PC-3 (cell line): Measurements from ENCODE around the gene SCAI. TPM values are rescaled to one million over a fixed set of nuclear protein-coding genes. Genes with fewer than 3 reads are reported as not detected.

ENCODE experiments used
- ATAC-seq: fragments of 200-7000 bp; cut with Tn5 transposase; 2 replicates; pipeline ENCODE4 v1.9.1; 2020; ENCODE audit warnings: mild to moderate bottlenecking, moderate library complexity
- BruUV-seq: library from RNA; stranded (reverse); fragments of 400-500 nt; replicated peaks from 2 replicates; lab custom pipeline; 2021; lab: Mats Ljungman, UMichigan
- CTCF ChIA-PET: fragments of 300-600 bp; sonication (Branson Sonifier 250); formaldehyde crosslinking; loops from one replicate; lab custom pipeline; 2022; ENCODE audit warnings: antibody characterized with exemption; lab: Charles Lee
- POLR2A ChIA-PET: fragments of 300-600 bp; sonication (Branson Sonifier 250); formaldehyde crosslinking; loops from one replicate; lab custom pipeline; 2022; ENCODE audit warnings: antibody characterized with exemption; ENCODE audit not compliant: unreplicated experiment; lab: Charles Lee
- DNase-seq: peaks from one replicate; pipeline ENCODE4 v3.0.0-alpha.2; 2015
- H2AFZ ChIP-seq: fragments of 300-600 bp; sonication (generic); 2 replicates; pipeline ENCODE4 v1.6.0; 2016; ENCODE audit warnings: antibody characterized with exemption, low read length
- H3F3A ChIP-seq: fragments of 300-600 bp; sonication (generic); one replicate; pipeline ENCODE4 v1.6.0; 2017; ENCODE audit warnings: antibody characterized with exemption, low read length, control low read depth, mild to moderate bottlenecking; ENCODE audit not compliant: unreplicated experiment
- H3K27ac ChIP-seq: fragments of 300-600 bp; sonication (generic); 2 replicates; pipeline ENCODE4 v1.5.1; 2016; ENCODE audit warnings: mild to moderate bottlenecking, low read length
- H3K27me3 ChIP-seq: fragments of 300-600 bp; sonication (generic); 2 replicates; pipeline ENCODE4 v1.6.1; 2016; ENCODE audit warnings: low read length, mixed read lengths
- H3K36me3 ChIP-seq: fragments of 300-600 bp; sonication (generic); 2 replicates; pipeline ENCODE4 v1.6.1; 2016; ENCODE audit warnings: low read depth, mixed run types, low read length, mixed read lengths
- H3K4me1 ChIP-seq: fragments of 300-600 bp; sonication (generic); 2 replicates; pipeline ENCODE4 v1.5.1; 2016; ENCODE audit warnings: low read length; ENCODE audit not compliant: insufficient read depth
- H3K4me2 ChIP-seq: fragments of 300-600 bp; sonication (generic); 2 replicates; pipeline ENCODE4 v1.6.0; 2016; ENCODE audit warnings: low read length
- H3K4me3 ChIP-seq: fragments of 300-600 bp; sonication (generic); 2 replicates; pipeline ENCODE4 v1.5.1; 2016; ENCODE audit warnings: mild to moderate bottlenecking, low read length, mixed read lengths
- H3K79me2 ChIP-seq: fragments of 300-600 bp; sonication (generic); 2 replicates; pipeline ENCODE4 v1.6.1; 2017; ENCODE audit warnings: low read length, mixed read lengths
- H3K9ac ChIP-seq: fragments of 300-600 bp; sonication (generic); 2 replicates; pipeline ENCODE4 v1.6.0; 2016; ENCODE audit warnings: mild to moderate bottlenecking, low read length
- H3K9me2 ChIP-seq: fragments of 300-600 bp; sonication (generic); replicated peaks from 2 replicates; pipeline ENCODE4 v1.6.1; 2016; ENCODE audit warnings: mixed run types, low read length, mixed read lengths
- H3K9me3 ChIP-seq: fragments of 300-600 bp; sonication (generic); 2 replicates; pipeline ENCODE4 v1.6.1; 2016; ENCODE audit warnings: low read length, mixed read lengths
- H4K20me1 ChIP-seq: fragments of 300-600 bp; sonication (generic); 2 replicates; pipeline ENCODE4 v1.6.1; 2016; ENCODE audit warnings: low read length, mixed read lengths
- EZH2 ChIP-seq: fragments of 300-600 bp; sonication (generic); IDR thresholded peaks from one replicate; pipeline ENCODE4 v1.6.1; 2017; ENCODE audit warnings: antibody characterized with exemption, mild to moderate bottlenecking, low read length; ENCODE audit not compliant: unreplicated experiment
- EZH2phosphoT487 ChIP-seq: fragments of 300-600 bp; sonication (generic); IDR thresholded peaks from 2 replicates; pipeline ENCODE4 v1.6.1; 2018; ENCODE audit warnings: mild to moderate bottlenecking, antibody characterized with exemption, low read length, borderline replicate concordance
- intact Hi-C: fragments of 100-400 bp; cut with micrococcal nuclease; formaldehyde crosslinking; loops from 2 replicates; pipeline ENCODE4 v1.9.0; 2023
- total RNA-seq: library from RNA; depleted of rRNA; stranded (reverse); fragments of >200 nt; gene quantifications from 2 replicates; pipeline ENCODE4 v1.2.3, GENCODE V29; 2014
- TF ChIP-seq, protein P1 (sequence below): fragments of 300-600 bp; sonication (generic); conservative IDR thresholded peaks from 2 replicates; pipeline ENCODE4 v1.5.1; 2017; ENCODE audit warnings: antibody characterized with exemption, low read depth, mild to moderate bottlenecking, low read length

Gene SCAI
- total RNA-seq, 1 experiment from 2014 or later = 5.2 TPM

GRCh38 chr9:125100822-125101221, 42.5 kb downstream of the SCAI start:
- DNase-seq (no peak), ATAC-seq (no peak)
- Histone ChIP-seq H3K79me2 (no peaks in the 10 kb centered on the region), H3K27ac (no peak overlapping the region), H3K36me3 (no peaks in the 10 kb centered on the region), H3K9ac (no peak overlapping the region), H2AFZ (no peak overlapping the region), H3K9me2 (no peaks in the 10 kb centered on the region), H3K9me3 (no peaks in the 10 kb centered on the region), H3K4me3 (no peak overlapping the region), H3K27me3 (no peaks in the 10 kb centered on the region), H3F3A (no peaks in the 10 kb centered on the region), H4K20me1 (no peaks in the 10 kb centered on the region), H3K4me1 (no peaks in the 10 kb centered on the region), H3K4me2 (no peak overlapping the region)
- no peak for TF ChIP-seq EZH2phosphoT487
- POLR2A ChIA-PET = no interaction called here
- intact Hi-C loops = no loop called here
- no TSS peak for BruUV-seq
- CTCF ChIA-PET = no interaction called here

DNA sequence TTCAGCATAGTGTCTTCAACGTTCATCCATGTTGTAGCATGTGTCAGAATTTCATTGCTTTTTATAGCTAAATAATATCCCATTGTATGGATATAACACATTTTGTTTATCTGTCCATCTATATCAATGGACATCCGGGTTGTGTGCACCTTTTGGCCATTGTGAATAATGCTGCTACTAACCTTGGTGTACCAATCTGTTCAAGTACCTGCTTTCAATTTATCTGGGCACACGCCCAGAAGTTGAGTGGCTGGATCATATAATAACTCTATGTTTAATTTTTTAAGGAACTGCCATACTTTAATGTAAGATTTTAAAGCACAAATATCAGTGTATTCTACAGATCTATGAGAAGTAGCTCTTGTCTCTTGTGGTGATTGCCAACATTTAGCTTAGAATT, 43.5 kb downstream of the SCAI start:
- TF ChIP-seq, protein P1, sequence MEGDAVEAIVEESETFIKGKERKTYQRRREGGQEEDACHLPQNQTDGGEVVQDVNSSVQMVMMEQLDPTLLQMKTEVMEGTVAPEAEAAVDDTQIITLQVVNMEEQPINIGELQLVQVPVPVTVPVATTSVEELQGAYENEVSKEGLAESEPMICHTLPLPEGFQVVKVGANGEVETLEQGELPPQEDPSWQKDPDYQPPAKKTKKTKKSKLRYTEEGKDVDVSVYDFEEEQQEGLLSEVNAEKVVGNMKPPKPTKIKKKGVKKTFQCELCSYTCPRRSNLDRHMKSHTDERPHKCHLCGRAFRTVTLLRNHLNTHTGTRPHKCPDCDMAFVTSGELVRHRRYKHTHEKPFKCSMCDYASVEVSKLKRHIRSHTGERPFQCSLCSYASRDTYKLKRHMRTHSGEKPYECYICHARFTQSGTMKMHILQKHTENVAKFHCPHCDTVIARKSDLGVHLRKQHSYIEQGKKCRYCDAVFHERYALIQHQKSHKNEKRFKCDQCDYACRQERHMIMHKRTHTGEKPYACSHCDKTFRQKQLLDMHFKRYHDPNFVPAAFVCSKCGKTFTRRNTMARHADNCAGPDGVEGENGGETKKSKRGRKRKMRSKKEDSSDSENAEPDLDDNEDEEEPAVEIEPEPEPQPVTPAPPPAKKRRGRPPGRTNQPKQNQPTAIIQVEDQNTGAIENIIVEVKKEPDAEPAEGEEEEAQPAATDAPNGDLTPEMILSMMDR = no peak
- no peak for TF ChIP-seq EZH2phosphoT487
- no peak for TF ChIP-seq EZH2
- Histone ChIP-seq H2AFZ (no peak overlapping the region), H3K9me3 (no peaks in the 10 kb centered on the region), H3K27me3 (no peaks in the 10 kb centered on the region), H3K4me1 (no peaks in the 10 kb centered on the region), H3K36me3 (no peaks in the 10 kb centered on the region), H3K4me2 (no peak overlapping the region), H3K4me3 (no peak overlapping the region), H3K79me2 (no peaks in the 10 kb centered on the region), H4K20me1 (no peaks in the 10 kb centered on the region), H3F3A (no peaks in the 10 kb centered on the region), H3K27ac (no peak overlapping the region), H3K9ac (no peak overlapping the region), H3K9me2 (no peaks in the 10 kb centered on the region)
- intact Hi-C loops = no loop called here
- CTCF ChIA-PET = no interaction called here
- no TSS peak for BruUV-seq
- ATAC-seq (no peak), DNase-seq (no peak)
- POLR2A ChIA-PET = no interaction called here

DNA sequence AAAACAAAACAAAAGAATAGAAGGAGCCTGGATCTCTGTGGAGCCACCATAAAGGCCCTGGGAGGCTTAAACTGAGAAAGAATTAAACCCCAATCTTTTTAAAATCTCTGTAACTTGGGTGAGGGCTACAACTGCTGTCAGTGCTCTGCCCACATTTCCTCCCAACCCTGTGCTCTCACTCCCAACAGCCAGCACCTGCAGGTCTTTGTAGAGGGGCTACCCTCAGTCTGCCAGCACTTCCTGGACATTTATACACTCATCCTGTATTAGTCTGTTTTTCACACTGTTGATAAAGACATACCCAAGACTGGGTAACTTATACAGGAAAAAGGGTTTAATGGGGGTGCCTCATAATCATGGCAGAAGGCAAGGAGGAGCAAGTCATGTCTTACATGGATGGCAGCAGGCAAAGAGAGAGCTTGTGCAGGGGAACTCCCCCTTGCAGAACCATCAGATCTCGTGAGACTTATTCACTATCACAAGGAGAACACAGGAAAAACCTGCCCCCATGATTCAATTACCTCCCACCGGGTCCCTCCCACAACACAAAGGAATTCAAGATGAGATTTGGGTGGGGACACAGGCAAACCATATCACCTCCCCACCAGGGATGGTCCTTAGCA, 47.4 kb downstream of the SCAI start:
- Histone ChIP-seq H3K9me2 (no peaks in the 10 kb centered on the region), H2AFZ (no peak overlapping the region), H3K79me2 (no peaks in the 10 kb centered on the region), H3K27ac (no peak overlapping the region), H3K9me3 (no peaks in the 10 kb centered on the region), H3K4me1 (no peaks in the 10 kb centered on the region), H3K27me3 (no peaks in the 10 kb centered on the region), H3K4me3 (no peak overlapping the region), H3K4me2 (no peak overlapping the region), H3K9ac (no peak overlapping the region), H3F3A (no peaks in the 10 kb centered on the region), H4K20me1 (no peaks in the 10 kb centered on the region), H3K36me3 (no peaks in the 10 kb centered on the region)
- no TSS peak for BruUV-seq
- intact Hi-C loops = no loop called here
- no peak for DNase-seq
- TF ChIP-seq EZH2 = no peak
- TF ChIP-seq, protein P1 = no peak
- no peak for TF ChIP-seq EZH2phosphoT487
- POLR2A ChIA-PET = no interaction called here
- CTCF ChIA-PET = no interaction called here
- ATAC-seq = no peak
